Measurements from ENCODE around the gene CDYL. TPM values are rescaled to one million over a fixed set of nuclear protein-coding genes. Genes with fewer than 3 reads are reported as not detected.

The CDYL gene
- total RNA-seq, 4 donors from 2014 or later: 27.7 to 37.0 (median 33.1) TPM

DNA sequence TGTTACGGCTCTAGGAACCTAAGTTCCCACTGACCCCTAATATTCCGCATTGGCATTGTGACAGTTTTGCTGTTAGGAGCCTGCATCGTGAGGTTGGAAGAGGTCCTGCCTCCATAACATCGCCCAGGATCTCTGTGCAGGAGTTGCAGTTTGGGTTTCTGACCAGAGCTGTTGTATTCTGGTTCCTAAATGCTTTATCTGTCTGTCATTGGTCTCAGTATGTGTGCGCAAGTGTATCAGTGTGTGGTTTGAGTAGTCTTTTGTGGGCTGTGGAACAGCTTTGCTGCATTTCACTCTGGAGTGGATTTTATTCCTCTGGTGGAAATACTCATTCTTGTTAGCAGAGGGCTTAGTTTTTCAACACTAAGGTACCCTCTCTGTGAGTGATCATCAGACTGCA lies 95.6 kb downstream of the CDYL start:
- TF ChIP-seq, protein P1, sequence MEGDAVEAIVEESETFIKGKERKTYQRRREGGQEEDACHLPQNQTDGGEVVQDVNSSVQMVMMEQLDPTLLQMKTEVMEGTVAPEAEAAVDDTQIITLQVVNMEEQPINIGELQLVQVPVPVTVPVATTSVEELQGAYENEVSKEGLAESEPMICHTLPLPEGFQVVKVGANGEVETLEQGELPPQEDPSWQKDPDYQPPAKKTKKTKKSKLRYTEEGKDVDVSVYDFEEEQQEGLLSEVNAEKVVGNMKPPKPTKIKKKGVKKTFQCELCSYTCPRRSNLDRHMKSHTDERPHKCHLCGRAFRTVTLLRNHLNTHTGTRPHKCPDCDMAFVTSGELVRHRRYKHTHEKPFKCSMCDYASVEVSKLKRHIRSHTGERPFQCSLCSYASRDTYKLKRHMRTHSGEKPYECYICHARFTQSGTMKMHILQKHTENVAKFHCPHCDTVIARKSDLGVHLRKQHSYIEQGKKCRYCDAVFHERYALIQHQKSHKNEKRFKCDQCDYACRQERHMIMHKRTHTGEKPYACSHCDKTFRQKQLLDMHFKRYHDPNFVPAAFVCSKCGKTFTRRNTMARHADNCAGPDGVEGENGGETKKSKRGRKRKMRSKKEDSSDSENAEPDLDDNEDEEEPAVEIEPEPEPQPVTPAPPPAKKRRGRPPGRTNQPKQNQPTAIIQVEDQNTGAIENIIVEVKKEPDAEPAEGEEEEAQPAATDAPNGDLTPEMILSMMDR (IDR thresholded peaks at IDR 0.05; ENCODE audit: low read depth): no peak

DNA sequence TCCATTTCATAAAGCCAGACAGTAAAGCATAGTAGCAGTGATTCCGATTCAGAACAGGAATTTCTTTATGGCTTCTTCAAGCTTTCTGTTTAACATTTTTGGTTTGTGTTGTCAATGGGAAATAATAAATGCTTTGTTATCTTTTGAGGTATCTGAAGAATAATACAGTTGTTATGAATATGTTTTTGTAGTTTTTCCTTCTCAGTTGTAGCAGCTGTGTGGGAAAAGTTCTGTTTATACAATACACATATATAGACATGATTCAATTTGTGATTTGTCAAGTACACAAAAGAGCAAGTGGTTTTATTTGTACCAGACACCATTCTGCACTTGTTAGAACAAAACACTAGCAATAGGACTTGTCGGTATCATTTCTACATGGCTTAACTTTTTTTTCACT lies 96.6 kb downstream of the CDYL start:
- TF ChIP-seq, protein P1 (IDR thresholded peaks at IDR 0.05; ENCODE audit: low read depth): no peak

DNA sequence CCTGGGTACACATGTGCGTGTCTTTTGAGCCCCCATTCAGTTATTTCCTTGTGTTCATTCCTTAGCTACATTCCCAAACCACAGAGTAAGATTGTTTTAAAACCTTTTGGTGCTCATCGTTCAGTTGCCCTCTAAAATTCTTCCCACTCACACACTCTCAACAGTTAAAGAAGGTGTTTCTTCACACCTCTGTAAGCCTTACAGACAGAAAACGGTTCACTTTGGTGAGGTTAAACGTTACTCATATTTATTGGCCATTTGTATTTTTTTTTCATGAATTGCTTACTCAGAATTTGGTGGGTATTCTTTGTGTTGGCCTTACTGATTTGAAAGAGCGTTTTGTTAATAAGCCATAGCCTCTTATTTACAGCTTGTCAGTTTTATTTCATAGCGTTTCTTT lies 97.7 kb downstream of the CDYL start:
- TF ChIP-seq, protein P1 (IDR thresholded peaks at IDR 0.05; ENCODE audit: low read depth): no peak

- TF ChIP-seq, protein P1 (IDR thresholded peaks at IDR 0.05; ENCODE audit: low read depth): no peak
Measured at GRCh38 chr6:4879741-4880275, 103.6 kb downstream of the CDYL start.

GRCh38 chr6:4880363-4880762 lies 104.2 kb downstream of the CDYL start:
- TF ChIP-seq, protein P1 (IDR thresholded peaks at IDR 0.05; ENCODE audit: low read depth): no peak

DNA sequence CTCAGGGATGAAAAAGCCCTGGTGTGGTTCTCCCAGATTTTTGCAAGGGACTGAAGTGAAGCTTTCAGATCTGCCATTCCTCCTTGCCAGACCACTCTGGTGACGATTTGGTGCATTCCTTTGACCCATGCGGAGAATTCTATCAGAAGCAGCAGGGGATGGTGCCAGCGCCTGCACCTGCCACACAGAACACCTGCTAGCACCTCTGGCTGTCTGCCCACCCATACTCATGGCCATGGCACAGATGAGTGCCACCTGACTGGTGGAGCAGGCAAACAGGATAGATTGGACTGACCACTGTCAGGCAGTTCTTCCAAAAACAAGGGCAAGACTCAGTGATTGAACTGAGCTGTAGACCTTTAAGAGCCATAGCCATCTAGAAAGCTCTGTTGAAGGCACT lies 107.1 kb downstream of the CDYL start:
- TF ChIP-seq, protein P1 (IDR thresholded peaks at IDR 0.05; ENCODE audit: low read depth): no peak

DNA sequence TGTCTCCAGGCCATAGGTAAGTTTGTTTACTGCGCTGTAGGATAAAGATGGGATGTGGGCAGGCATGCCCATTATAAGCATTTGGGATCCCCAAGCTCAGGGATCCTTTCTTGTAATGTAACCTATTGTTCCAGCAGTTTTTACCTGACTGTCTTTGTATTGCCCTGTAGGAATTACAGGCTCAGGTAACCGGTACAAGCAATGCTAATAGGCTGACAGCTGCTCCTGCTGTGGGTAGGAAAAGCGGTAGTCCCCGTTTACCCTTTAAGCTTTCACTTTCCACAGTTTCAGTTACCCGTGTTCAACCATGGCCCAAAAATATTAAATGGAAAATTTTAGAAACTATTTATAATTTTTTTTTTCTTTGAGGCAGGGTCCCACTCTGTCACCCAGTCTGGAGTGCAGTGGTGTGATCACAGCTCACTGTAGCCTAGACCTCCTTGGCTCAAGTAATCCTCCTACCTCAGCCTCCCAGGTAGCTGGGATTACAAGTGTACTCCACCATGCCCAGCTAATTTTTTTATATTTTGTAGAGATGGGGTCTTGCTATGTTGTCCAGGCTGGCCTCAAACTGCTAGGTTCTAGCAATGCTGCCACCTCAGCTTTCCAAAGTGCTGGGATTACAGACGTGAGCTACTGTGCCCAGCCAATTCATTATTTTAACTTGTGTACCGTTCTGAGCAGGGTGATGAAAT lies 108.6 kb downstream of the CDYL start:
- TF ChIP-seq, protein P1 (IDR thresholded peaks at IDR 0.05; ENCODE audit: low read depth): no peak

All from subcutaneous adipose tissue (tissue), 4 donors.